Forelimb muscle (tissue), 1 donor: ENCODE data around the gene PITPNC1. TPM values are rescaled to one million over a fixed set of nuclear protein-coding genes. Genes with fewer than 3 reads are reported as not detected.
"Not testable (repeated sequence)": the region's sequence is repeated elsewhere in the genome, so short reads cannot be mapped to it uniquely, and the experiment has no call there.

Experiments used
- DNase-seq: peaks from one replicate; pipeline ENCODE4 v3.0.0-alpha.2; 2013; ENCODE audit warnings: low read depth
- polyA plus RNA-seq: library from polyadenylated mRNA; unstranded; fragments of 120-200 nt; gene quantifications from one replicate; pipeline ENCODE4 v1.2.1, GENCODE V29; 2013; ENCODE audit not compliant: insufficient read length

The PITPNC1 gene
- polyA plus RNA-seq, 1 donor: 9.4 TPM

GRCh38 chr17:67369676-67370075 is 7.4 kb upstream of the PITPNC1 start:
- DNase-seq: no peak

- DNase-seq: no peak
Measured at GRCh38 chr17:67372751-67373150, 4.3 kb upstream of the PITPNC1 start.

- DNase-seq: no peak
Measured at GRCh38 chr17:67374329-67375053, 2.6 kb upstream of the PITPNC1 start.

GRCh38 chr17:67375054-67375427 is 2.0 kb upstream of the PITPNC1 start:
- no peak for DNase-seq

- DNase-seq: no peak
Measured at GRCh38 chr17:67375716-67376115, 1.4 kb upstream of the PITPNC1 start.

- no peak for DNase-seq
Measured at GRCh38 chr17:67376415-67376736, 705 bp upstream of the PITPNC1 start.

GRCh38 chr17:67377488-67378453 is 690 bp downstream of the PITPNC1 start:
- DNase-seq: no peak

- no peak for DNase-seq
Measured at GRCh38 chr17:67378454-67379250, 1.6 kb downstream of the PITPNC1 start.

- DNase-seq: no peak
Measured at GRCh38 chr17:67379251-67379630, 2.2 kb downstream of the PITPNC1 start.

- no peak for DNase-seq
Measured at GRCh38 chr17:67381929-67382257, 4.8 kb downstream of the PITPNC1 start.

- DNase-seq: no peak
Measured at GRCh38 chr17:67385122-67385988, 8.3 kb downstream of the PITPNC1 start.

GRCh38 chr17:67386965-67387551 is 10.0 kb downstream of the PITPNC1 start:
- no peak for DNase-seq

- not testable (repeated sequence) for DNase-seq
Measured at GRCh38 chr17:67388536-67388935, 11.5 kb downstream of the PITPNC1 start.

GRCh38 chr17:67388986-67389385 is 11.9 kb downstream of the PITPNC1 start:
- no peak for DNase-seq

GRCh38 chr17:67390006-67390645 is 13.0 kb downstream of the PITPNC1 start:
- DNase-seq: no peak

GRCh38 chr17:67390646-67391361 is 13.7 kb downstream of the PITPNC1 start:
- DNase-seq: no peak

- DNase-seq: no peak
Measured at GRCh38 chr17:67392111-67392510, 15.0 kb downstream of the PITPNC1 start.

- no peak for DNase-seq
Measured at GRCh38 chr17:67393809-67394397, 16.8 kb downstream of the PITPNC1 start.

GRCh38 chr17:67399676-67400075 is 22.6 kb downstream of the PITPNC1 start:
- DNase-seq: no peak
